ENCODE measurements around the gene MS4A18.
"Not testable (repeated sequence)": the region's sequence is repeated elsewhere in the genome, so short reads cannot be mapped to it uniquely, and the experiment has no call there.

GRCh38 chr11:60678231-60678630, 46.3 kb upstream of the MS4A18 start:
- not testable (repeated sequence) for TF ChIP-seq CTCF (IDR thresholded peaks at IDR 0.05; ENCODE audit: low read depth, low read length); POLR2A (IDR thresholded peaks at IDR 0.05; ENCODE audit: extremely low read depth, insufficient read length)
